CD4-positive, alpha-beta T cell treated with Interleukin-6 at 100 ng/mL for 8 hours (primary cell): ENCODE results near the gene ITIH6.
"Not testable (repeated sequence)": the region's sequence is repeated elsewhere in the genome, so short reads cannot be mapped to it uniquely, and the experiment has no call there.

Experiments used
- DNase-seq: peaks from one replicate; pipeline ENCODE4 v3.0.0-alpha.2; 2020; ENCODE audit warnings: mixed read lengths, low spot score

Gene ITIH6

GRCh38 chrX:54799046-54799445 is 991 bp upstream of the ITIH6 start:
- DNase-seq: no peak

GRCh38 chrX:54794795-54795194 is 3.3 kb downstream of the ITIH6 start:
- DNase-seq: no peak

- no peak for DNase-seq
Observed at GRCh38 chrX:54794028-54794427, 4.0 kb downstream of the ITIH6 start.

DNA sequence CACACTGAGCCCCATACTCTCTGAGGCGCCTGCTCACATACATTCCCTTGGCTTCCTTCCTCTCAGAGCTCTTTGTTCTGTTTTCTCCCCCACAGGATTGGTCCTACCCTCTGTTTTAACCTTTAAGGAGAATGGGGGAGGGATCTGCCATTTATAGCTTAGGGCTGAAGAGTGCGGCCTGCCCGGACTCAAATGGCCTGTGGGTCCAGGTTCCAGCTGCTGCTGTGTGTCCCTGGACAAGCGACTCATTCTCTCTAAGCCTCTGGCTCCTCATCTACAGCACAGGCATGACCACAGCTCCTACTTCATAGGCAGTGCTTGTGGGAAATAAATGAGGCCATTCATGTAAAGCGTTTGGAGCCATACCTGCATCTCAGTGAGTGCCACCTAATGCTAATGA is 8.7 kb downstream of the ITIH6 start:
- DNase-seq: not testable (repeated sequence)

GRCh38 chrX:54788446-54788845 is 9.6 kb downstream of the ITIH6 start:
- DNase-seq: no peak

DNA sequence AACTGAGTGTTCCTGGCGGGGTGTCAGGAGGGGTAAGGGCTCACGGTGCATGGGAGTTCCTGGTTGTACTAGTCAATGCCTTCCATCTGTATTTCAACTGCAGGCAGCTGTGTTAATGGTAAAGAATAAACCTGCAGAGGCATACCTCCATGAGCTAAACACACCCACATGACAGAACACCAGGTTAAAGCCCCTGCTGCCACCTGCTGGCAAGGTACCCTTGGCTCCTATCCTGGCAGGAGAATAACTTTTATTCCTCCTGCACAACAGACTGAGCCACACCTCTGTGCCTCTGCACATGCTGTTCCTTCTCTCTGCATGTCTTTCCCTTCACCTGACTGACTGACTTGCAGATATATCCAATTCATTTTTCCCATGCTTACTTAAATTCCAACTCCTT is 11.1 kb downstream of the ITIH6 start:
- DNase-seq: peak; percentile 13

DNA sequence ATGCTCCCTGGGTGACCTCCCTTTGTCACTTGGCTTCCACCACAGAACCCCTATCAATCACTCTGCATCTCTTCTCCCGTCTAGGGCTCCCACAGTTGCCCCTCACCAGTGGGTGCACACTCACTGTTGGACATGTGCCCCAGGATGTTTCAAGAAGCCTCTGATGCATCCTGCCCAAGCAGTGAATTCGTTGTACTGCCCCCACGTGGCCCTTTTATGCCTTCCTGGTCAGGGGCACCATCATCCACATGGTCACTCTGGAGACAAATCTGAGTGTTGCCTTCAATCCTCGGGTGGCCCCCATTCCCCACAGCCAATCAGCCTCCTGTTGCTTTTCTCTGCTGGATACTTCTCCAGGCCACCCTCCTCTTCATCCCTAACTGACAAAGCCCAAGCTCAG is 12.2 kb downstream of the ITIH6 start:
- no peak for DNase-seq

DNA sequence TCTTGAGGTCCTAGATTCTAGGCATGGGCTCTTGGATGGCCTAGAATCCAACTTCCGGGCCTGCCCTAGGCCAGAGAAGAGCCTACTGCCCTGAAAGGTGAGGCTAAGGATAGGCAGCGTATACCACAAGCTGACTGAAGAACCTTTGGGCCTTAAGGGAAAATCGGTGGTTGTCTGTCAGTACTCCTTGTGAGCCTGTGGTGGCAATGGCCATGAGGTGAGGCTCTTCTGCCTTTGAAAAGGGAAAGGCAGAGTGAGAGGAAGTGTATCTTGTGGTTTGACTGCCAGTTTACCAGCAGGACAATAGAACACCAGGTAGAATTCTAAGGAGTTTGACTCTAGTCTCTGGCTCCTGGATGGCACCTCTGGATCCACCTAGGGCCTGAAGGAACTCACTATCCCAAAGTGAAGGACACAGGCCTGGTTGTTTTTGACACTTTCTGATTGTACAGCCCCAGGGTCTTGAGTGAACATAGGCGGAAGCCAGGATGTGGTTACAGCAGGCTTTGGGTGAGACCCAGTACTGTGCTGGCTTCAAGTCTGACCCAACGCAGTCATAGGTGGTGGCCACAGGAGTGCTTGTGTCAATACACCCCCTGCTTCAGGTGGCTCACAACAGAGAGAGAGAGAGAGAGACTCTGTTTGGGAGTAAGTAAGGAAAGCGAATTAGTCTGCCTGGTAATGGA is 20.9 kb downstream of the ITIH6 start:
- no peak for DNase-seq

DNA sequence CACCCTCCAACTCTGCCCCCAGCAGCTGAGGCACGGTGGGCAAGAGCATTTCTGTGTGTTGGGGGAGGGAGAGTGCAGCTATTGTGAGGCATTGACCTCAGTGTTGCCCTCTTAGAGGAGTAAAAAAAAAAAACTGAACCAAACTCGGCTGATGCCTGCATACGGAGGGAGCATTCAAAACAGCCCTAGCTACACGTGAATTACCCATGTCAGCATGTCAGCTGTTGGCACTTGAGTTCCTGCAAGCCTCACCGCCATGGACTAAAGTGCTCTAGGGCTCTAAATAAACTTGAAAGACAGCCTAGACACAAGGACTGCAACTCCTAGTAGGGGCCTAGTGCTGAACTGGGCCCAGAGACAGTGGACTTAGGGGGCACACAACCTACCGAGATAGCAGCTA is 22.0 kb downstream of the ITIH6 start:
- DNase-seq: no peak

- DNase-seq: not testable (repeated sequence)
Observed at GRCh38 chrX:54774391-54775094, 23.5 kb downstream of the ITIH6 start.

DNA sequence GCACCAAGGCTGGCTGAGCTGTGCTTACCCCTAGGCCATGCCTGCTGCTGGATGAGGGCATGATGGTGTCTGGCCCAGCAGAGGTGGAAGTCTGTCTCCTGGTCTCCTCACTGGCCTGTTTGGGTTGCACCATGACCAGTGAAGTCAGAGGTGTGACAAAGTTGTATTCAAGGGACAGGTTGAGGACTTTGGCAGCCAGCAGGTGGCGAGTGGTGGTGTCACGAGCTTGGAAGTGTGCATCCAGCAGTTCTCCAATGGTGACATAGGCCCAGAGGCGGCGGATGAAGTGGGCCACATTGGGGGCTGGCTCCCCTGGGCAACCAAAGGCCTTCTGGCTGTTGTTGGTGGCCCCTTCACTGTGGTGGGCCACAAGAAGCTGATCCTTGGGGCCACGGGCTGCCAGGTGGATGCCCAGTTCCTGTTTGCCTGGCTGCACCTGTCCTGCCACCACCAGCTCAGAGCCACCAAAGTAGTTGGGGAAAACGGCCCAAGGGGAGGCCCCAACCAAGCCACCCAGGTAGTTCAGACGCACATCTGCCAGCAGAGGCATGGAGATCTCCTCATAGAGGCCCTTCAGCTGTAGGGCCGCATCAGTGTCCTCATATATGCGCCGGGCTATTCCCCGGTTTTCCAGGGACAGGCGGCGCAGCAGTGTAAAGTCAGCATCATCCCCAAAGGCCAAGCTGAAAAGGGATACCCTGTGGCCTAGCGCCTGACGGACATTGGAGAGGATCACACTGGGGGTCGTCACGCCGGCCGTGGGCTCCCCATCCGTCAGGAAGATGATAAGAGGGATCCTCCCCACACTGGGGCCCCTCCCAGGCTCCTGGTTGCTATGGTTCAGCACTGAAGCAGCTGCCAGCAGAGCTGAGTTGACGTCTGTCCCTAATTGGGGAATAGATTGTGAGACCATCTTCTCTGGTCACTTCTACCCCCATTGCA is 39.7 kb downstream of the ITIH6 start:
- no peak for DNase-seq

GRCh38 chrX:54754854-54755253 is 43.2 kb downstream of the ITIH6 start:
- no peak for DNase-seq

DNA sequence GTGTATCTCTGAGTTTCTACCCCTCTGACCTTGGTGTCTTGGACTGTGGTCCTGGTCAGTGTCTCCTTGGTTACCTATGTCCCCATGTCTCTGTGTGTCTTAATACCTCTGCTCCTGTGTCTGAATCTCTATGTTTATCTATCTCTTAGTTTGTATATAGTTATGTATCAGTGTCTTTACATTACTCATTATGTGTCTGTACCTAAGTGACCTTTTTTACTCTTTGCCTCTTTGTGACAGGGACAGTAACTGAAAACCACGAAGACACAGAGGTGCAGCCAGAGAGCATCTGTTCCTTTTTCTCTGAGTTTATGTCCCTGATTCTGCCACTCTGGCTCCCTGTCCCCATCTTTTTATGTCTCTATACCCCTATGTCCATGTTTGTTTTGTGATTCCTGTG is 49.4 kb downstream of the ITIH6 start:
- no peak for DNase-seq

DNA sequence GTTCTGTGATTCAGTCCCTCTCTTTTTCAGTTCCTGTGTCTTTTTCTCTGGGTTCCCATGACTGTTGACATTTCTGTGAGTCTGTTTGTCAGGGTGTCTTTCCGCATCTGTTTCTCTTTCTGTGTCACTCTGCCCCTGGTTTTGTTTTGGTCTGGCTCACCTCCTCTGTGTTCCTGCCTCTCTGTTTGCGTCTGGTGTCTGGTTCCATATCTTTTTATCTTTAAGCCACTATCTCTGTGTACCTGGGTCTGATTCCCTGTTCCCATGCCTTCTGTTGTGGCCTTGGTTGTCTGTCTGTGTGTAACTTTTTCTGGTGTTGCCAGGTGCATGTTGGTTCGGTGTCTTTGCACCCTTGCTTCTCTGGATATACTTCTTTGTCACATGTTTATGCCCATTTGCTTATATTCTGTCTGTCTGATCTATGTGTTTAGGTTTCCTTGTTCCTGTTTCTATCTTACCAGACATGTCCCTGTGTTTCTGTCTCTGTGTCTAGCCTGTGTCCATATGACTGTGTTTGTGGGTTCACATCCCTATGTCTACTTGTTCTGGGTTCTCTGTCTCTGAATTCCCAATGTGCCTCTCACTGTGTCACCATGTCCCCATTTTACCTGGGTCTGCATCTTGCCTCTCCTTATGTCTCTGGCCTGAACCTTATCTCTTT is 50.2 kb downstream of the ITIH6 start:
- no peak for DNase-seq

DNA sequence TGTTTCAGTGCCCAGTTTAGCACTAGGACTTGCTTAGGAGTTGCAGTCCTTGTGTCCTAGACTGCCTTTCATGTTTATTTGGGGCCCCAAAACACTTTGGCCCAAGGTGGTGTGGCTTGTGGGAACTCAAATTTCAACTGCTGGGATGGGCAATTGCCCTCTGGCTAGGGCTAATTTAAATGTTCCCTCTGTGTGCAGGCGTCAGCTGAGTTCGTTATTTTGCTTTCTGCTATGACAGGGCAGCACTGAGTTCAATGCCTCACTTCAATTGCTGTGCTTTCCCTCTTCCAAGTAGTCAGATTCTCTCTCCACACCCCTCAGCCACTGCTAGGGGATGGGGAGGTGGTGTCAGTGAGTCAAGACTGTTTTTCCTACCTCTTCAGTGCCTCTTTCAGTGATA is 51.1 kb downstream of the ITIH6 start:
- DNase-seq: no peak

- DNase-seq: no peak
Observed at GRCh38 chrX:54745676-54746075, 52.4 kb downstream of the ITIH6 start.

- not testable (repeated sequence) for DNase-seq
Observed at GRCh38 chrX:54738567-54738966, 59.5 kb downstream of the ITIH6 start.

DNA sequence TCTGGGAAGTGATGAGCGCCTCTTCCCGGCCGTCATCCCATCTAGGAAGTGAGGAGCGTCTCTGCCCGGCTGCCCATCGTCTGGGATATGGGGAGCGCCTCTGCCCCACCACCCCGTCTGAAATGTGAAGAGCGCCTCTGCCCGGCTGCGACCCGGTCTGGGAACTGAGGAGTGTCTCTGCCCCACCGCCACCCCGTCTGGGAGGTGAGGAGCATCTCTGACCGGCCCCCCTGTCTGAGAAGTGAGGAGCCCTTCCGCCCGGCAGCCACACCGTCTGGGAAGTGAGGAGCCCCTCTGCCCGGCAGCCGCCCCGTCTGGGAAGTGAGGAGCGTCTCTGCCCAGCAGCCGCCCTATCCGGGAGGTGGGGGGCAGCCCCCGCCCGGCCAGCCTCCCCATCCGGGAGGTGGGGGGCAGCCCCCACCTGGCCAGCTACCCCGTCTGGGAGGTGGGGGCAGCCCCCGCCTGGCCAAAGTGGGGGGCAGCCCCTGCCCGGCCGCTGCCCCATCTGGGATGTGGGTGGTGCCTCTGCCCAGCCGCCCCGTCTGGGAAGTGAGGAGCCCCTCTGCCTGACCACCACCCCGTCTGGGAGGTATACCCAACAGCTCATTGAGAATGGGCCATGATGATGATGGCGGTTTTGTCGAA is 61.6 kb downstream of the ITIH6 start:
- DNase-seq: not testable (repeated sequence)

GRCh38 chrX:54721424-54721823 is 76.6 kb downstream of the ITIH6 start:
- no peak for DNase-seq

- DNase-seq: no peak
Observed at GRCh38 chrX:54715621-54716020, 82.4 kb downstream of the ITIH6 start.

DNA sequence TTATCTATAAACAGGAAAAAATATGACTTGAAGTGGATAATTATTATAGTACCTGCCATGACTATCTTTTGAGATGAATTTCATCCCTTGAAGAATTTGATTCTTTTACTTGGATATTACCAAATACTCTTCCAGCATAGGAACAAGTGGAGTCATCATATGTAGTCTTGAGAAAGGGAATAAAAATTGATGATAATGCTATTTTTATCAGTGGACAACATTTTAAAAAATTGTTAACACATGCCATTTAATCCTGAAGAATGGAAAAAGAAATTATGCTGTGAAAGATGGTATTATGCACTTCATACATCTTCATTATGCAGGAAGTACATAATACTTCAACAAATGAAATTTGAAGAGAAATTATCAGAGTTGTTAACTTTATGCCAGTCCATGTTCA is 83.6 kb downstream of the ITIH6 start:
- DNase-seq: no peak

- no peak for DNase-seq
Observed at GRCh38 chrX:54711735-54712134, 86.3 kb downstream of the ITIH6 start.
